ENCODE data around the gene LAMB2.

- TF ChIP-seq CTCF (IDR thresholded peaks at IDR 0.05) (peak; percentile 92), REST (IDR thresholded peaks at IDR 0.05; ENCODE audit: low read depth, low read length) (no peak), SIN3A (IDR thresholded peaks at IDR 0.05; ENCODE audit: borderline replicate concordance, low read depth, low read length) (peak; percentile 44; the same call in 1 of the 2 replicates)
Observed at GRCh38 chr3:49171119-49171774, 38.4 kb upstream of the LAMB2 start, which contains the start of gene KLHDC8B.
